ENCODE data around the gene TBC1D22A. TPM values are rescaled to one million over a fixed set of nuclear protein-coding genes. Genes with fewer than 3 reads are reported as not detected.

Gene TBC1D22A
- total RNA-seq, 1 donor from 2014 or later = 18.9 TPM

- peaks cover 13% of the 10 kb centered on the region for H3K4me1 Mint-ChIP-seq (ENCODE audit: low read depth)
- H3K9me3 Mint-ChIP-seq (ENCODE audit: low read depth) = no peaks in the 10 kb centered on the region
- no peaks in the 10 kb centered on the region for H3K27me3 Mint-ChIP-seq (ENCODE audit: low read depth)
- DNase-seq (ENCODE audit: low spot score) = no peak
- TF ChIP-seq CTCF (IDR thresholded peaks at IDR 0.05) = no peak
- no peak overlapping the region for H3K4me3 Mint-ChIP-seq (ENCODE audit: unreplicated experiment)
- H3K36me3 Mint-ChIP-seq (ENCODE audit: low read depth) = peaks cover 1% of the 10 kb centered on the region
- H3K27ac Mint-ChIP-seq (ENCODE audit: unreplicated experiment) = no peak overlapping the region
These were observed 89.5 kb downstream of the TBC1D22A start for GRCh38 chr22:46851941-46852340.

GRCh38 chr22:46852771-46853170 lies 90.3 kb downstream of the TBC1D22A start:
- no peak for TF ChIP-seq CTCF (IDR thresholded peaks at IDR 0.05)
- H3K27me3 Mint-ChIP-seq (ENCODE audit: low read depth) = no peaks in the 10 kb centered on the region
- no peaks in the 10 kb centered on the region for H3K9me3 Mint-ChIP-seq (ENCODE audit: low read depth)
- DNase-seq (ENCODE audit: low spot score) = no peak
- no peak overlapping the region for H3K27ac Mint-ChIP-seq (ENCODE audit: unreplicated experiment)
- no peak overlapping the region for H3K4me3 Mint-ChIP-seq (ENCODE audit: unreplicated experiment)
- peaks cover 1% of the 10 kb centered on the region for H3K36me3 Mint-ChIP-seq (ENCODE audit: low read depth)
- H3K4me1 Mint-ChIP-seq (ENCODE audit: low read depth) = peaks cover 17% of the 10 kb centered on the region

GRCh38 chr22:46853191-46853590 lies 90.7 kb downstream of the TBC1D22A start:
- Mint-ChIP-seq H3K4me1 (ENCODE audit: low read depth) (peaks cover 15% of the 10 kb centered on the region), H3K4me3 (ENCODE audit: unreplicated experiment) (no peak overlapping the region), H3K27me3 (ENCODE audit: low read depth) (no peaks in the 10 kb centered on the region), H3K36me3 (ENCODE audit: low read depth) (peaks cover 1% of the 10 kb centered on the region), H3K9me3 (ENCODE audit: low read depth) (no peaks in the 10 kb centered on the region), H3K27ac (ENCODE audit: unreplicated experiment) (no peak overlapping the region)
- DNase-seq (ENCODE audit: low spot score) = no peak
- no peak for TF ChIP-seq CTCF (IDR thresholded peaks at IDR 0.05)

- H3K27ac Mint-ChIP-seq (ENCODE audit: unreplicated experiment) = no peak overlapping the region
- H3K4me1 Mint-ChIP-seq (ENCODE audit: low read depth) = peaks cover 14% of the 10 kb centered on the region
- H3K4me3 Mint-ChIP-seq (ENCODE audit: unreplicated experiment) = no peak overlapping the region
- H3K36me3 Mint-ChIP-seq (ENCODE audit: low read depth) = peaks cover 1% of the 10 kb centered on the region
- H3K27me3 Mint-ChIP-seq (ENCODE audit: low read depth) = no peaks in the 10 kb centered on the region
- H3K9me3 Mint-ChIP-seq (ENCODE audit: low read depth) = no peaks in the 10 kb centered on the region
- no peak for TF ChIP-seq CTCF (IDR thresholded peaks at IDR 0.05)
- DNase-seq (ENCODE audit: low spot score) = no peak
These were observed 91.8 kb downstream of the TBC1D22A start for GRCh38 chr22:46854125-46854870.

- H3K27me3 Mint-ChIP-seq (ENCODE audit: low read depth) = no peaks in the 10 kb centered on the region
- peaks cover 14% of the 10 kb centered on the region for H3K4me1 Mint-ChIP-seq (ENCODE audit: low read depth)
- H3K36me3 Mint-ChIP-seq (ENCODE audit: low read depth) = peaks cover 1% of the 10 kb centered on the region
- no peak overlapping the region for H3K4me3 Mint-ChIP-seq (ENCODE audit: unreplicated experiment)
- no peaks in the 10 kb centered on the region for H3K9me3 Mint-ChIP-seq (ENCODE audit: low read depth)
- DNase-seq (ENCODE audit: low spot score) = no peak
- no peak overlapping the region for H3K27ac Mint-ChIP-seq (ENCODE audit: unreplicated experiment)
- TF ChIP-seq CTCF (IDR thresholded peaks at IDR 0.05) = no peak
These were observed 93.2 kb downstream of the TBC1D22A start for GRCh38 chr22:46855681-46856080.
